Measurements from ENCODE around the gene C10orf105. TPM values are rescaled to one million over a fixed set of nuclear protein-coding genes. Genes with fewer than 3 reads are reported as not detected.

C10orf105 gene
- total and polyA plus RNA-seq, 2 donors (not counting 1 experiment from before 2014, with no cell fraction given) = under 0.01 to 0.14 TPM

DNA sequence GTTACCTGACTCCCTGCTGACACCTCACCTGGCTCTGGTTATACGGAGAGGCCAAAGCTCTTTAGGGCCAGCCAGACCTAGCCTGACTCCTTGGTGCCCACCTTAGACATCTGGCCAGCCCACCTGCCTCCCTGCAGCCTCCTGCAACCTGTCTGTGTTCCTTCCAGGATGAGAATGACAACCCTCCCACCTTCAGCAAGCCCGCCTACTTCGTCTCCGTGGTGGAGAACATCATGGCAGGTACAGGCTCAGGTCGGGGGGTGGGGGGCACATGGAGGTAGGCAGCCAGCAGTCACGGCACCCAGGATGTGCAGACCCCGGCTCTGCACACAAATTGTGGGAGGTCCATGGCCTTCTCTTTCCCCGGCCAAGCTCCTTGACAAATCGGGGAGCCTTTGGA is 32.1 kb downstream of the C10orf105 start:
- H3K27ac ChIP-seq (ENCODE audit: insufficient read depth, low read length) = no peak overlapping the region
- no peaks in the 10 kb centered on the region for H3K79me2 ChIP-seq (ENCODE audit: control insufficient read depth, insufficient read depth, low read length)
- H4K20me1 ChIP-seq (ENCODE audit: control insufficient read depth, extremely low read depth, insufficient read depth, low read length) = no peaks in the 10 kb centered on the region
- no peak overlapping the region for H3K9ac ChIP-seq (ENCODE audit: insufficient read depth, low read length)
- no peaks in the 10 kb centered on the region for H3K4me1 ChIP-seq (ENCODE audit: control insufficient read depth, extremely low read depth, insufficient read depth, low read length)
- no peak for DNase-seq (ENCODE audit: low read depth in 2 of 2)
- no peak overlapping the region for H3K4me2 ChIP-seq (ENCODE audit: extremely low read depth, insufficient read depth, low read length)
- H3K4me3 ChIP-seq (replicated peaks in 1 of 4; ENCODE audit: control extremely low read depth in 1 of 4, insufficient read depth in 1 of 4, low read depth in 3 of 4, low read length in 4 of 4) = no peak overlapping the region
- H2AFZ ChIP-seq (ENCODE audit: low read length) = no peak overlapping the region
- no peaks in the 10 kb centered on the region for H3K36me3 ChIP-seq (ENCODE audit: control insufficient read depth, insufficient read depth, low read length)
- no peaks in the 10 kb centered on the region for H3K9me3 ChIP-seq (ENCODE audit: control insufficient read depth, insufficient read depth, low read depth, low read length)
- TF ChIP-seq, protein P1, sequence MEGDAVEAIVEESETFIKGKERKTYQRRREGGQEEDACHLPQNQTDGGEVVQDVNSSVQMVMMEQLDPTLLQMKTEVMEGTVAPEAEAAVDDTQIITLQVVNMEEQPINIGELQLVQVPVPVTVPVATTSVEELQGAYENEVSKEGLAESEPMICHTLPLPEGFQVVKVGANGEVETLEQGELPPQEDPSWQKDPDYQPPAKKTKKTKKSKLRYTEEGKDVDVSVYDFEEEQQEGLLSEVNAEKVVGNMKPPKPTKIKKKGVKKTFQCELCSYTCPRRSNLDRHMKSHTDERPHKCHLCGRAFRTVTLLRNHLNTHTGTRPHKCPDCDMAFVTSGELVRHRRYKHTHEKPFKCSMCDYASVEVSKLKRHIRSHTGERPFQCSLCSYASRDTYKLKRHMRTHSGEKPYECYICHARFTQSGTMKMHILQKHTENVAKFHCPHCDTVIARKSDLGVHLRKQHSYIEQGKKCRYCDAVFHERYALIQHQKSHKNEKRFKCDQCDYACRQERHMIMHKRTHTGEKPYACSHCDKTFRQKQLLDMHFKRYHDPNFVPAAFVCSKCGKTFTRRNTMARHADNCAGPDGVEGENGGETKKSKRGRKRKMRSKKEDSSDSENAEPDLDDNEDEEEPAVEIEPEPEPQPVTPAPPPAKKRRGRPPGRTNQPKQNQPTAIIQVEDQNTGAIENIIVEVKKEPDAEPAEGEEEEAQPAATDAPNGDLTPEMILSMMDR (conservative IDR thresholded peaks at IDR 0.05 in 1 of 2, IDR thresholded peaks at IDR 0.05 in 1 of 2; ENCODE audit: low read depth in 1 of 2, low read length in 2 of 2) = no peak
- no peak for TF ChIP-seq EZH2 (IDR thresholded peaks at IDR 0.05; ENCODE audit: low read length, missing control alignments)
- peaks cover under 1% of the 10 kb centered on the region for H3K27me3 ChIP-seq (ENCODE audit: control insufficient read depth, insufficient read depth, low read length)

DNA sequence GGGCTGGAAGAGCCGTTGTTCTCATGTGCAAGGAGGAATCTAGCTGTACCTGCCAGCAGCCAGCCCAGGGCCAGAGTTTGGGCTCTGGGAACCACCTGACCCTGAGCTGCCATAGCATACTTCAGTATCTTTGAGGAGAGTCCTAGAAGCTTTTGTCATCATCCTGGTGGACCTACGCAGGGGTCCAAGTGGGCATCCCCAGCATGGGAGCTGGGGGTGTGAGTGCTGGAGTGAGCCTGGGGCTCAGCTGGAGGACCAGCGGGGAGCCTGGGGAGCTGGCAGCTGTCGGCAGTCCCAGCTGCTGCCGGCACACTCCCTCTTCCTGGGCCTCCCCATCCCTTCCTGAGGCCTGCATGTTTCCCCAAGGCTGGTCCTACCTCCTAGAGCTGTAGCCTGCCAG is 32.5 kb downstream of the C10orf105 start:
- no peaks in the 10 kb centered on the region for H3K36me3 ChIP-seq (ENCODE audit: control insufficient read depth, insufficient read depth, low read length)
- peaks cover 2% of the 10 kb centered on the region for H3K27me3 ChIP-seq (ENCODE audit: control insufficient read depth, insufficient read depth, low read length)
- no peak overlapping the region for H3K9ac ChIP-seq (ENCODE audit: insufficient read depth, low read length)
- H4K20me1 ChIP-seq (ENCODE audit: control insufficient read depth, extremely low read depth, insufficient read depth, low read length) = no peaks in the 10 kb centered on the region
- no peaks in the 10 kb centered on the region for H3K9me3 ChIP-seq (ENCODE audit: control insufficient read depth, insufficient read depth, low read depth, low read length)
- DNase-seq (ENCODE audit: low read depth in 2 of 2) = no peak
- no peaks in the 10 kb centered on the region for H3K79me2 ChIP-seq (ENCODE audit: control insufficient read depth, insufficient read depth, low read length)
- no peak overlapping the region for H2AFZ ChIP-seq (ENCODE audit: low read length)
- no peak overlapping the region for H3K4me3 ChIP-seq (replicated peaks in 1 of 4; ENCODE audit: control extremely low read depth in 1 of 4, insufficient read depth in 1 of 4, low read depth in 3 of 4, low read length in 4 of 4)
- no peak overlapping the region for H3K4me2 ChIP-seq (ENCODE audit: extremely low read depth, insufficient read depth, low read length)
- TF ChIP-seq EZH2 (IDR thresholded peaks at IDR 0.05; ENCODE audit: low read length, missing control alignments) = no peak
- TF ChIP-seq, protein P1 (conservative IDR thresholded peaks at IDR 0.05 in 1 of 2, IDR thresholded peaks at IDR 0.05 in 1 of 2; ENCODE audit: low read depth in 1 of 2, low read length in 2 of 2) = no peak
- no peak overlapping the region for H3K27ac ChIP-seq (ENCODE audit: insufficient read depth, low read length)
- H3K4me1 ChIP-seq (ENCODE audit: control insufficient read depth, extremely low read depth, insufficient read depth, low read length) = no peaks in the 10 kb centered on the region

DNA sequence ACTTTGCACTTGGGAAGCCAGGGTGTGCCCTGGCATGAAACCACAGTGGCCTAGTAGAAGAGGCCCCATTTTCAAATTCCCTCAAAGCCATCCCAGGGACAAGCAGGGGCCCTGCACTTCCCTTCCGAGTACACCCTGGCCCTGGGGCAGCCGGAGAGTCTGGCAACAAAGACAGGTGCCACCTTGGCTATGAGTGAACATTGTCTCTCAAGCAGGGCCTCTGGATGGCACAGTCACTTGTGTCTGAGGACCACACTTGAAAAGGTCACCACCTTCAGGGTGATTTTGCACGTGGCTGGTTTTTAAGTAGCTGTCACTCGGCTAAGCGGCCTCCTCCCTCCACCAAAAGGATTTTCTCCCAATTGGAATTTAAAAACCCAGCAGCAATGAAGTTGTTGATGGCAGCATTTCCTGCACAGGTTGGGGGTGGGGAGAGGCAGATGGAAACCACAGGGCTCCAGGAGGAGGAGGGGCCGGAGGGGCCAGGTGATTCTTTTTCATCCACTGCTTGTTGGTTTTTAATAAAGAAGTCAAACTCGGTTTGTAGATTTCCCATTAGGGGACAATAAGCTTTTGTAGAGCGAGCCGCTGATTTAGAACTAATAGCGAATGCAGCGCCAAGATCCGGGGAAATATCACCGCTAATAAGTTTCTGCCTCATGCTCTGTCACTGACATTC is 33.9 kb downstream of the C10orf105 start:
- Histone ChIP-seq H4K20me1 (ENCODE audit: control insufficient read depth, extremely low read depth, insufficient read depth, low read length) (no peaks in the 10 kb centered on the region), H3K9me3 (ENCODE audit: control insufficient read depth, insufficient read depth, low read depth, low read length) (no peaks in the 10 kb centered on the region), H3K4me2 (ENCODE audit: extremely low read depth, insufficient read depth, low read length) (no peak overlapping the region), H3K36me3 (ENCODE audit: control insufficient read depth, insufficient read depth, low read length) (no peaks in the 10 kb centered on the region), H2AFZ (ENCODE audit: low read length) (no peak overlapping the region), H3K27ac (ENCODE audit: insufficient read depth, low read length) (no peak overlapping the region), H3K4me3 (replicated peaks in 1 of 4; ENCODE audit: control extremely low read depth in 1 of 4, insufficient read depth in 1 of 4, low read depth in 3 of 4, low read length in 4 of 4) (no peak overlapping the region), H3K27me3 (ENCODE audit: control insufficient read depth, insufficient read depth, low read length) (peaks cover 2% of the 10 kb centered on the region), H3K9ac (ENCODE audit: insufficient read depth, low read length) (no peak overlapping the region), H3K4me1 (ENCODE audit: control insufficient read depth, extremely low read depth, insufficient read depth, low read length) (no peaks in the 10 kb centered on the region), H3K79me2 (ENCODE audit: control insufficient read depth, insufficient read depth, low read length) (no peaks in the 10 kb centered on the region)
- DNase-seq (ENCODE audit: low read depth in 2 of 2) = no peak
- TF ChIP-seq EZH2 (IDR thresholded peaks at IDR 0.05; ENCODE audit: low read length, missing control alignments) = no peak
- TF ChIP-seq, protein P1 (conservative IDR thresholded peaks at IDR 0.05 in 1 of 2, IDR thresholded peaks at IDR 0.05 in 1 of 2; ENCODE audit: low read depth in 1 of 2, low read length in 2 of 2) = no peak

Data from fibroblast of lung (primary cell).